ENCODE results near the gene GJB3.

GRCh38 chr1:34781071-34781843 is at the start of gene GJB3:
- no peak for TF ChIP-seq REST (IDR thresholded peaks at IDR 0.05; ENCODE audit: insufficient replicate concordance, low read depth)
- no peak for TF ChIP-seq CTCF (IDR thresholded peaks at IDR 0.05; ENCODE audit: insufficient read depth, low read length)
- TF ChIP-seq POLR2AphosphoS5 (IDR thresholded peaks at IDR 0.05; ENCODE audit: low read depth), result no peak
- TF ChIP-seq GABPA (IDR thresholded peaks at IDR 0.05; ENCODE audit: low read depth), result no peak

All from HL-60 (cell line).